Measurements from ENCODE around the gene FHL2. TPM values are rescaled to one million over a fixed set of nuclear protein-coding genes. Genes with fewer than 3 reads are reported as not detected.

Gene FHL2
- polyA plus RNA-seq, 1 donor (not counting 4 experiments of a cell fraction or from before 2014, with no cell fraction given) = 132 TPM

- no peak overlapping the region for H3K4me3 ChIP-seq (ENCODE audit: control insufficient read depth in 2 of 3, extremely low read depth in 1 of 3, insufficient read depth in 2 of 3, low read depth in 1 of 3, low read length in 3 of 3)
- H3K27me3 ChIP-seq (ENCODE audit: control insufficient read depth, extremely low read depth, insufficient read depth, low read length) = no peaks in the 10 kb centered on the region
- H3K79me2 ChIP-seq (ENCODE audit: control insufficient read depth, insufficient read depth, low read length) = peaks cover 80% of the 10 kb centered on the region
- no peak for FAIRE-seq
- no peaks in the 10 kb centered on the region for H3K9me3 ChIP-seq (ENCODE audit: control insufficient read depth, low read depth, low read length)
- H3K27ac ChIP-seq (ENCODE audit: control insufficient read depth, insufficient read depth, low read length) = no peak overlapping the region
- H4K20me1 ChIP-seq (ENCODE audit: control insufficient read depth, extremely low read depth, insufficient read depth, low read length) = peaks cover 13% of the 10 kb centered on the region
- dilution Hi-C loops (cut with MboI; ENCODE audit: extremely low pct_ligation_motif_present, low sequenced_read_pairs) = no loop called here
- no peak for DNase-seq (ENCODE audit: low read depth, low spot score)
- H3K9me1 ChIP-seq (ENCODE audit: control insufficient read depth, extremely low read depth, insufficient read depth, low read length) = no peaks in the 10 kb centered on the region
- H3K9ac ChIP-seq (ENCODE audit: control insufficient read depth, extremely low read depth, insufficient read depth, low read length) = no peak overlapping the region
- H3K36me3 ChIP-seq (ENCODE audit: control insufficient read depth in 2 of 2, extremely low read depth in 1 of 2, insufficient read depth in 2 of 2, low read length in 2 of 2) = peaks cover 40 to 43% of the 10 kb centered on the region in 2 experiments
- H2AFZ ChIP-seq (ENCODE audit: control insufficient read depth, low read length) = no peak overlapping the region
- TF ChIP-seq CTCF (optimal IDR thresholded peaks at IDR 0.05 in 1 of 3, IDR thresholded peaks at IDR 0.05 in 1 of 3, conservative IDR thresholded peaks at IDR 0.05 in 1 of 3; ENCODE audit: extremely low read depth in 1 of 3, insufficient read depth in 2 of 3, low read length in 3 of 3) = no peak
- TF ChIP-seq EZH2 (IDR thresholded peaks at IDR 0.05; ENCODE audit: low read length) = no peak
- peaks cover 15% of the 10 kb centered on the region for H3K4me1 ChIP-seq (ENCODE audit: control insufficient read depth, extremely low read depth, insufficient read depth, low read length)
- H3K4me2 ChIP-seq (ENCODE audit: control insufficient read depth, extremely low read depth, insufficient read depth, low read depth, low read length) = no peak overlapping the region
Measured at GRCh38 chr2:105385731-105386540, 12.9 kb downstream of the FHL2 start.

GRCh38 chr2:105384861-105385260 is 14.0 kb downstream of the FHL2 start:
- H3K36me3 ChIP-seq (ENCODE audit: control insufficient read depth in 2 of 2, extremely low read depth in 1 of 2, insufficient read depth in 2 of 2, low read length in 2 of 2) = peaks cover 40 to 45% of the 10 kb centered on the region in 2 experiments

More at GRCh38 chr2:105384861-105385260, 14.0 kb downstream of the FHL2 start:
- H3K4me1 ChIP-seq (ENCODE audit: control insufficient read depth, extremely low read depth, insufficient read depth, low read length) = peaks cover 24% of the 10 kb centered on the region
- dilution Hi-C loops (cut with MboI; ENCODE audit: extremely low pct_ligation_motif_present, low sequenced_read_pairs) = no loop called here
- DNase-seq (ENCODE audit: low read depth, low spot score) = no peak
- H3K79me2 ChIP-seq (ENCODE audit: control insufficient read depth, insufficient read depth, low read length) = peaks cover 77% of the 10 kb centered on the region
- TF ChIP-seq EZH2 (IDR thresholded peaks at IDR 0.05; ENCODE audit: low read length) (no peak), CTCF (optimal IDR thresholded peaks at IDR 0.05 in 1 of 3, IDR thresholded peaks at IDR 0.05 in 1 of 3, conservative IDR thresholded peaks at IDR 0.05 in 1 of 3; ENCODE audit: extremely low read depth in 1 of 3, insufficient read depth in 2 of 3, low read length in 3 of 3) (no peak)
- no peaks in the 10 kb centered on the region for H3K9me3 ChIP-seq (ENCODE audit: control insufficient read depth, low read depth, low read length)
- no peak overlapping the region for H3K4me2 ChIP-seq (ENCODE audit: control insufficient read depth, extremely low read depth, insufficient read depth, low read depth, low read length)
- H3K9me1 ChIP-seq (ENCODE audit: control insufficient read depth, extremely low read depth, insufficient read depth, low read length) = no peaks in the 10 kb centered on the region
- no peak for FAIRE-seq
- no peak overlapping the region for H3K4me3 ChIP-seq (ENCODE audit: control insufficient read depth in 2 of 3, extremely low read depth in 1 of 3, insufficient read depth in 2 of 3, low read depth in 1 of 3, low read length in 3 of 3)
- no peak overlapping the region for H3K9ac ChIP-seq (ENCODE audit: control insufficient read depth, extremely low read depth, insufficient read depth, low read length)
- H3K27me3 ChIP-seq (ENCODE audit: control insufficient read depth, extremely low read depth, insufficient read depth, low read length) = no peaks in the 10 kb centered on the region
- H3K27ac ChIP-seq (ENCODE audit: control insufficient read depth, insufficient read depth, low read length) = no peak overlapping the region
- no peak overlapping the region for H2AFZ ChIP-seq (ENCODE audit: control insufficient read depth, low read length)
- peaks cover 6% of the 10 kb centered on the region for H4K20me1 ChIP-seq (ENCODE audit: control insufficient read depth, extremely low read depth, insufficient read depth, low read length)
